Subcutaneous preadipocyte (primary cell): Measurements from ENCODE around the gene CYP2A13. TPM values are rescaled to one million over a fixed set of nuclear protein-coding genes. Genes with fewer than 3 reads are reported as not detected.

Experiments used
- total RNA-seq: library from RNA; depleted of rRNA; stranded (reverse); fragments of >200 nt; gene quantifications from 2 replicates; pipeline ENCODE4 v1.2.3, GENCODE V29; 2012

The CYP2A13 gene, protein sequence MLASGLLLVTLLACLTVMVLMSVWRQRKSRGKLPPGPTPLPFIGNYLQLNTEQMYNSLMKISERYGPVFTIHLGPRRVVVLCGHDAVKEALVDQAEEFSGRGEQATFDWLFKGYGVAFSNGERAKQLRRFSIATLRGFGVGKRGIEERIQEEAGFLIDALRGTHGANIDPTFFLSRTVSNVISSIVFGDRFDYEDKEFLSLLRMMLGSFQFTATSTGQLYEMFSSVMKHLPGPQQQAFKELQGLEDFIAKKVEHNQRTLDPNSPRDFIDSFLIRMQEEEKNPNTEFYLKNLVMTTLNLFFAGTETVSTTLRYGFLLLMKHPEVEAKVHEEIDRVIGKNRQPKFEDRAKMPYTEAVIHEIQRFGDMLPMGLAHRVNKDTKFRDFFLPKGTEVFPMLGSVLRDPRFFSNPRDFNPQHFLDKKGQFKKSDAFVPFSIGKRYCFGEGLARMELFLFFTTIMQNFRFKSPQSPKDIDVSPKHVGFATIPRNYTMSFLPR
- total RNA-seq, result not detected in 2 replicates

GRCh38 chr19:41088151-41088550, at the start of gene CYP2A13:
CYP2A13 (plus strand) TSS chr19:41088451; CDS start chr19:41088472, 21 bp downstream.

GRCh38 chr19:41114132-41114531, 25.9 kb downstream of the CYP2A13 start, which contains the start of gene CYP2F1:
CYP2F1 (plus strand) TSS chr19:41114432; CDS start chr19:41116189, 1,757 bp downstream.

Other genes starting within 250 kb of the CYP2A13 start
- gene CYP2A6, start 238.0 kb upstream of the CYP2A13 start, total RNA-seq, result not detected in 2 replicates
- not detected in 2 replicates for gene CYP2A7, start 206.2 kb upstream of the CYP2A13 start, total RNA-seq
- gene CYP2B6, start 97.2 kb upstream of the CYP2A13 start, total RNA-seq, result not detected in 2 replicates
- gene CYP2F1, start 26.0 kb downstream of the CYP2A13 start, total RNA-seq, result not detected in 2 replicates
- gene CYP2S1, start 104.8 kb downstream of the CYP2A13 start, total RNA-seq, result under 0.01 and 0.20 TPM in 2 replicates
- 157 and 435 TPM in 2 replicates for gene AXL, start 130.8 kb downstream of the CYP2A13 start, total RNA-seq
- 97.0 and 146 TPM in 2 replicates for gene HNRNPUL1, start 175.9 kb downstream of the CYP2A13 start, total RNA-seq
- gene CCDC97, start 221.7 kb downstream of the CYP2A13 start, total RNA-seq, result 6.2 and 11.1 TPM in 2 replicates